ENCODE results near the gene MTA1. TPM values are rescaled to one million over a fixed set of nuclear protein-coding genes. Genes with fewer than 3 reads are reported as not detected.
A peak's percentile ranks its signal among the peaks of the same experiment; 100 is the strongest.

The MTA1 gene
- polyA plus RNA-seq (2013): 90.0 and 91.2 TPM in 2 replicates

DNA sequence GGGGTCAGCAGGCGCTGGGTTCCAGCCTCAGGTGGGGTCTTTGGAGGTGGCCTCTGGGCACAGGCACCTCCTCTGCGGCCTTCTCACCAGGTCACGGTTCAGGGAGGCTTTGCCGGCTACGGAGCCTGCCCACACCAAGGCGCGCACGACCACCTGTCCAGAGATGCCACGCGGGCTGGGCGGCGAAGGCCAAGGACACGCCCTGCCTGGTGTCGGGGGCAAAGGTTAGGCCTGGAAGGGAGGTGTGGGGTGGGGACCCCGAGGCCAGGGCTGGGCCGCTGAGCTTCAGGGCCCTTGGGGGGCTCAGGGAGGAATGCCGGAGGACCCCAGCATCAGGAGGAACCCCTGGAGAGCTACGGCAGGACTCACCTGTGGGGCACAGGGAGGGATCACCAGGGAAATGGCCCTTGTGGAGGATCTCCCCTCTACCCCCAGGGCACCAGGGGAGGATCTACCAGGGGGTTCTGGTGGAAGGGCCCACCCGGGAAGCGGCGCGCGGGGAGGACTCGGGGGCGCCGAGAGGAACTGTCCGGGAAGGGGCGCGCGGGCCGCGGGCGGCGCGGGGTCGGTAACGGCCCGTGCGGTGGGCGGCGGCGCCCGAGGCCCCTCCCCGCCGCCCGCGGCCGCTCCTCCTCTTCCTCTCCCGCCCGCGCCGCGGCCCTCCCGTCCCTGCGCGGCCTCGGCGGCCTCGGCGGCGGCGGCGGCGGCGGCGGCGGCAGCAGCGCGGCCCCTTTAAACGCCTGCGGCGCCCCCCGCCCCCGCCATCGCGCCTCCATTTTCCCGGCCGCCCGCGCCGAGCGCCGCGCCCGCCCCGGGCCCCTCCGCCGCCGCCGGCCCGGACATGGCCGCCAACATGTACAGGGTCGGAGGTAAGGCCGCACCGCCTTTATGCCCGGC lies at the start of gene MTA1:
MTA1 (plus strand) TSS at position 633 of the 897 bp plus-strand sequence; CDS start at position 842, 209 bp downstream.
- peak in 1 of 2 donors; percentile 46 for DNase-seq
- peaks cover 14% of the 10 kb centered on the region for H3K79me2 ChIP-seq (ENCODE audit: control insufficient read depth, insufficient read depth, low read length, poor library complexity)
- H3K4me1 ChIP-seq (ENCODE audit: control insufficient read depth in 1 of 2, insufficient read depth in 2 of 2, low read length in 2 of 2): peaks cover 20 to 27% of the 10 kb centered on the region in 2 experiments
- H3K27ac ChIP-seq (ENCODE audit: low read depth, low read length): no peak within 1 kb of the TSS
- no CpG with 5 or more reads among the region's 96 CpGs for WGBS (ENCODE audit: extremely low coverage, insufficient coverage, insufficient read length)
- peak within 1 kb of the TSS; percentile 85 for H2AK5ac ChIP-seq (ENCODE audit: low read length)
- H4K8ac ChIP-seq (ENCODE audit: low read depth, low read length): peak within 1 kb of the TSS; percentile 96
- H4K12ac ChIP-seq (ENCODE audit: low read depth, low read length): peak within 1 kb of the TSS; percentile 89
- peaks cover 2% of the 10 kb centered on the region for H3K9me3 ChIP-seq (ENCODE audit: insufficient read depth, low read depth, low read length)
- H3K4me2 ChIP-seq (ENCODE audit: low read length): peak within 1 kb of the TSS; percentile 93
- peak within 1 kb of the TSS; percentile 44 for H2BK12ac ChIP-seq (ENCODE audit: low read length)
- peaks cover 4% of the 10 kb centered on the region in 2 experiments for H3K36me3 ChIP-seq (ENCODE audit: control insufficient read depth in 1 of 2, insufficient read depth in 2 of 2, low read length in 2 of 2)
- H3K79me1 ChIP-seq (ENCODE audit: low read length): peaks cover 10% of the 10 kb centered on the region
- H3K18ac ChIP-seq (ENCODE audit: low read length): peak within 1 kb of the TSS; percentile 80
- H3K23ac ChIP-seq (ENCODE audit: low read length): no peak within 1 kb of the TSS
- H2BK120ac ChIP-seq (ENCODE audit: insufficient read depth, low read length, poor library complexity): peak within 1 kb of the TSS; percentile 64
- no peaks in the 10 kb centered on the region for H3K27me3 ChIP-seq (ENCODE audit: insufficient read depth, low read length)
- H3K4ac ChIP-seq (ENCODE audit: low read depth, low read length): peak within 1 kb of the TSS; percentile 95
- H3K14ac ChIP-seq (ENCODE audit: low read length): peak within 1 kb of the TSS; percentile 87
- peak within 1 kb of the TSS; percentile 80 for H4K91ac ChIP-seq (ENCODE audit: low read depth, low read length)
- peak within 1 kb of the TSS; percentile 51 for H2BK5ac ChIP-seq (ENCODE audit: low read depth, low read length, poor library complexity)
- H2AFZ ChIP-seq (ENCODE audit: insufficient read depth, low read length, poor library complexity): peak within 1 kb of the TSS; percentile 87
- peak within 1 kb of the TSS; percentile 80 for H3K9ac ChIP-seq (ENCODE audit: low read length)
- H3K4me3 ChIP-seq (ENCODE audit: low read depth, low read length): peak within 1 kb of the TSS; percentile 74

DNA sequence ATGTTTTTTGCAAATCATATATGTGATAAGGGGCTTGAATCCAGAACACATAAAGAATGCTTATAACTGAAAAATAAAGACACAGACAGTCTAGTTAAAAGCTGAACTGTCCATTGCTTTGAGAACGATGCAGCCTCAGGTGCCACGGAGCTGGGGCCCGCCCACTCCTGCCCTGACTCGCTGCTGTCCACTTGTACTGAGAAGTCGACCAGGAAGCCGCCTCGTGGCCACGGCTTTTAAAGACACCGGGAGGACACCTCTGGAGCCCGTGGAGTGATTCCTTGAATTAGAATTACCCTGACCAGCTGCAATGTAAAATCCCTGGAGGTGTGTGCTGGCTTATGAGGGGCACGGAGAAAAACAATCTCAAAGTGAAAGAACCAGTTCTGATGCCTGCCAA lies 45.2 kb upstream of the MTA1 start:
- no peak overlapping the region for H2BK12ac ChIP-seq (ENCODE audit: low read length)
- H3K4me1 ChIP-seq (ENCODE audit: control insufficient read depth in 1 of 2, insufficient read depth in 2 of 2, low read length in 2 of 2): no peaks in the 10 kb centered on the region
- no peaks in the 10 kb centered on the region for H3K9me3 ChIP-seq (ENCODE audit: insufficient read depth, low read depth, low read length)
- no peak overlapping the region for H3K27ac ChIP-seq (ENCODE audit: low read depth, low read length)
- WGBS (ENCODE audit: extremely low coverage, insufficient coverage, insufficient read length): no CpG with 5 or more reads among the region's 11 CpGs
- no peak overlapping the region for H3K9ac ChIP-seq (ENCODE audit: low read length)
- H4K91ac ChIP-seq (ENCODE audit: low read depth, low read length): no peak overlapping the region
- no peak overlapping the region for H2AFZ ChIP-seq (ENCODE audit: insufficient read depth, low read length, poor library complexity)
- no peak overlapping the region for H4K8ac ChIP-seq (ENCODE audit: low read depth, low read length)
- no peak overlapping the region for H3K14ac ChIP-seq (ENCODE audit: low read length)
- no peak overlapping the region for H3K4me2 ChIP-seq (ENCODE audit: low read length)
- no peak overlapping the region for H3K18ac ChIP-seq (ENCODE audit: low read length)
- H2BK120ac ChIP-seq (ENCODE audit: insufficient read depth, low read length, poor library complexity): no peak overlapping the region
- H2BK5ac ChIP-seq (ENCODE audit: low read depth, low read length, poor library complexity): no peak overlapping the region
- no peak overlapping the region for H2AK5ac ChIP-seq (ENCODE audit: low read length)
- DNase-seq: peak; percentile 31 to 65
- H3K79me2 ChIP-seq (ENCODE audit: control insufficient read depth, insufficient read depth, low read length, poor library complexity): no peaks in the 10 kb centered on the region
- no peak overlapping the region for H3K4me3 ChIP-seq (ENCODE audit: low read depth, low read length)
- H3K27me3 ChIP-seq (ENCODE audit: insufficient read depth, low read length): no peaks in the 10 kb centered on the region
- H3K23ac ChIP-seq (ENCODE audit: low read length): no peak overlapping the region
- H3K36me3 ChIP-seq (ENCODE audit: control insufficient read depth in 1 of 2, insufficient read depth in 2 of 2, low read length in 2 of 2): peaks cover 7 to 9% of the 10 kb centered on the region in 2 experiments
- H3K79me1 ChIP-seq (ENCODE audit: low read length): no peaks in the 10 kb centered on the region
- no peak overlapping the region for H3K4ac ChIP-seq (ENCODE audit: low read depth, low read length)
- H4K12ac ChIP-seq (ENCODE audit: low read depth, low read length): no peak overlapping the region

DNA sequence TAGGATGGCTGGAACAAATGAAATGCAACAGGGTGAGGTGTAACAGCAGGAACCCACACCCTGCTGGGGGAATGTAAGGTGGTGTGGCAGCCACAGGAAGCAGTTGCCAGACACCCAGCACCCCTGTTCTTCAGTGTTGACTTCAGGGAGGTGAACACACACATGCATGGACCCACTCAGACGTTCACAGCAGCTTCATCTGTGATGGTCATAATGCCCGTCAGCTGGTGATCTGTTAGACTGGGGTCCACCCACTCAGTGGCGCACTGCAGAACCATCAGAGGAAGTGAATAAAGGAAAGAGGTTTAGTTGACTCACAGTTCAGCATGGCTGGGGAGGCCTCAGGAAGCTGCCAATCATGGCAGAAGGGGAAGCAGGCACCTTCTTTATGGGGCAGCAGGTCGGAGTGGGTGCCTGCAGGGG lies 44.0 kb upstream of the MTA1 start:
- H3K27ac ChIP-seq (ENCODE audit: low read depth, low read length): no peak overlapping the region
- H3K4me3 ChIP-seq (ENCODE audit: low read depth, low read length): no peak overlapping the region
- no peaks in the 10 kb centered on the region for H3K9me3 ChIP-seq (ENCODE audit: insufficient read depth, low read depth, low read length)
- H2BK120ac ChIP-seq (ENCODE audit: insufficient read depth, low read length, poor library complexity): no peak overlapping the region
- H3K4me1 ChIP-seq (ENCODE audit: control insufficient read depth in 1 of 2, insufficient read depth in 2 of 2, low read length in 2 of 2): no peaks in the 10 kb centered on the region
- no peaks in the 10 kb centered on the region for H3K79me2 ChIP-seq (ENCODE audit: control insufficient read depth, insufficient read depth, low read length, poor library complexity)
- no peak overlapping the region for H3K4me2 ChIP-seq (ENCODE audit: low read length)
- no peak overlapping the region for H3K23ac ChIP-seq (ENCODE audit: low read length)
- H3K36me3 ChIP-seq (ENCODE audit: control insufficient read depth in 1 of 2, insufficient read depth in 2 of 2, low read length in 2 of 2): peaks cover 8 to 13% of the 10 kb centered on the region in 2 experiments
- H2BK12ac ChIP-seq (ENCODE audit: low read length): no peak overlapping the region
- no peak overlapping the region for H4K91ac ChIP-seq (ENCODE audit: low read depth, low read length)
- H3K18ac ChIP-seq (ENCODE audit: low read length): no peak overlapping the region
- no peak overlapping the region for H3K9ac ChIP-seq (ENCODE audit: low read length)
- H3K79me1 ChIP-seq (ENCODE audit: low read length): no peaks in the 10 kb centered on the region
- H2BK5ac ChIP-seq (ENCODE audit: low read depth, low read length, poor library complexity): no peak overlapping the region
- no CpG with 5 or more reads among the region's 4 CpGs for WGBS (ENCODE audit: extremely low coverage, insufficient coverage, insufficient read length)
- no peak overlapping the region for H3K14ac ChIP-seq (ENCODE audit: low read length)
- no peak overlapping the region for H4K12ac ChIP-seq (ENCODE audit: low read depth, low read length)
- no peak overlapping the region for H2AFZ ChIP-seq (ENCODE audit: insufficient read depth, low read length, poor library complexity)
- no peaks in the 10 kb centered on the region for H3K27me3 ChIP-seq (ENCODE audit: insufficient read depth, low read length)
- no peak overlapping the region for H3K4ac ChIP-seq (ENCODE audit: low read depth, low read length)
- DNase-seq: no peak
- H2AK5ac ChIP-seq (ENCODE audit: low read length): no peak overlapping the region
- no peak overlapping the region for H4K8ac ChIP-seq (ENCODE audit: low read depth, low read length)

DNA sequence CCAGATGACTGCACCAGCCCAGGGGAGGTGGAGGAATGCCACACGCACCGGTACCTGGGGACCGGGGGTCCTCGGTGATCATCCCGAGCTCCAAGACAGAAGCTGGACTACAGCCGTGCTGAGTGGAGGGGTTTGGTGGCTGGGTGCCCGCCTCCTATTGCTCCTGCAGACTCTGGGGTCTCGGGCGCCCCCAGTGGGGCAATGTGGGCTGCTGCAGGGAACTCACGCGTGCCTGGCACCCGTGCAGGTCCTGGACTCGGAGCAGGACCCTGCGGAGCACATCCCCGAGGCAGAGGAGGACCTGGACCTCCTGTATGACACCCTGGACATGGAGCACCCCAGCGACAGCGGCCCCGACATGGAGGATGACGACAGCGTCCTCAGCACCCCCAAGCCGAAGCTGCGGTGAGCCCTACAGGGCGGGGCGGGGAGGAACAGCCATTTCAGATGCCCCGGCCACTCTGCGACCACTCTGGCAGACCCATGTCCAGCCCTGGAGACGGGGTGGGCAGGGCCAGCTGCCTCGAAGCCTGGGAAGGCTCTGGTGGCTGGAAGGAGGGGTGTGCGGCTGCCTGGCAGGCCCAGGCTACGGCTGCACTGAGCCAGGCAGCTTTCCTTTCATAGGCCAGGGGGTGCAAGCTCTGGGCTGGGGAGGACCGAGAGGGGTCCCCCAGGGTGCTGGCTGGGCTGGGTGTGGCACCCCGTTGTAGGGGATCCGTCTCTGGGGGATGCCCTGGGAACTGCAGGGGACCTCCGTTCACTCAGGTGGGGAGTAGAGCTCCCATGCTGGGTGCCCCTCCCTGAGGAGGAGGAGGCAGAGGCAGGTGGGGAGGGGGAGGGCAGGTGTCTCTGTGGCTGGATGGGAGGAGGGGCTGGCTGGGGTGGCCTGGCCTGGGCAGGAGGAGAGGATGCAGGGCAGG lies 42.8 kb upstream of the MTA1 start:
- H3K4me3 ChIP-seq (ENCODE audit: low read depth, low read length): no peak overlapping the region
- no peak overlapping the region for H4K12ac ChIP-seq (ENCODE audit: low read depth, low read length)
- H3K18ac ChIP-seq (ENCODE audit: low read length): no peak overlapping the region
- no peak overlapping the region for H4K91ac ChIP-seq (ENCODE audit: low read depth, low read length)
- no peak overlapping the region for H3K14ac ChIP-seq (ENCODE audit: low read length)
- H3K27me3 ChIP-seq (ENCODE audit: insufficient read depth, low read length): no peaks in the 10 kb centered on the region
- peaks cover 11 to 13% of the 10 kb centered on the region in 2 experiments for H3K36me3 ChIP-seq (ENCODE audit: control insufficient read depth in 1 of 2, insufficient read depth in 2 of 2, low read length in 2 of 2)
- no peak overlapping the region for H2BK12ac ChIP-seq (ENCODE audit: low read length)
- no peak overlapping the region for H3K4ac ChIP-seq (ENCODE audit: low read depth, low read length)
- no peaks in the 10 kb centered on the region for H3K79me2 ChIP-seq (ENCODE audit: control insufficient read depth, insufficient read depth, low read length, poor library complexity)
- no peak overlapping the region for H2AFZ ChIP-seq (ENCODE audit: insufficient read depth, low read length, poor library complexity)
- no peaks in the 10 kb centered on the region for H3K79me1 ChIP-seq (ENCODE audit: low read length)
- no peak overlapping the region for H3K4me2 ChIP-seq (ENCODE audit: low read length)
- H2BK5ac ChIP-seq (ENCODE audit: low read depth, low read length, poor library complexity): no peak overlapping the region
- H3K9me3 ChIP-seq (ENCODE audit: insufficient read depth, low read depth, low read length): no peaks in the 10 kb centered on the region
- H3K4me1 ChIP-seq (ENCODE audit: control insufficient read depth in 1 of 2, insufficient read depth in 2 of 2, low read length in 2 of 2): no peaks in the 10 kb centered on the region
- H2AK5ac ChIP-seq (ENCODE audit: low read length): no peak overlapping the region
- H3K27ac ChIP-seq (ENCODE audit: low read depth, low read length): no peak overlapping the region
- H3K23ac ChIP-seq (ENCODE audit: low read length): no peak overlapping the region
- H3K9ac ChIP-seq (ENCODE audit: low read length): no peak overlapping the region
- H2BK120ac ChIP-seq (ENCODE audit: insufficient read depth, low read length, poor library complexity): no peak overlapping the region
- WGBS (ENCODE audit: extremely low coverage, insufficient coverage, insufficient read length): no CpG with 5 or more reads among the region's 34 CpGs
- no peak overlapping the region for H4K8ac ChIP-seq (ENCODE audit: low read depth, low read length)
- no peak for DNase-seq

Measured in trophoblast cell (in vitro differentiated cells and primary cell).